ENCODE results near the gene ZNRD2. TPM values are rescaled to one million over a fixed set of nuclear protein-coding genes. Genes with fewer than 3 reads are reported as not detected.

ZNRD2 gene
- total RNA-seq, 1 donor from 2014 or later = 68.5 TPM

DNA sequence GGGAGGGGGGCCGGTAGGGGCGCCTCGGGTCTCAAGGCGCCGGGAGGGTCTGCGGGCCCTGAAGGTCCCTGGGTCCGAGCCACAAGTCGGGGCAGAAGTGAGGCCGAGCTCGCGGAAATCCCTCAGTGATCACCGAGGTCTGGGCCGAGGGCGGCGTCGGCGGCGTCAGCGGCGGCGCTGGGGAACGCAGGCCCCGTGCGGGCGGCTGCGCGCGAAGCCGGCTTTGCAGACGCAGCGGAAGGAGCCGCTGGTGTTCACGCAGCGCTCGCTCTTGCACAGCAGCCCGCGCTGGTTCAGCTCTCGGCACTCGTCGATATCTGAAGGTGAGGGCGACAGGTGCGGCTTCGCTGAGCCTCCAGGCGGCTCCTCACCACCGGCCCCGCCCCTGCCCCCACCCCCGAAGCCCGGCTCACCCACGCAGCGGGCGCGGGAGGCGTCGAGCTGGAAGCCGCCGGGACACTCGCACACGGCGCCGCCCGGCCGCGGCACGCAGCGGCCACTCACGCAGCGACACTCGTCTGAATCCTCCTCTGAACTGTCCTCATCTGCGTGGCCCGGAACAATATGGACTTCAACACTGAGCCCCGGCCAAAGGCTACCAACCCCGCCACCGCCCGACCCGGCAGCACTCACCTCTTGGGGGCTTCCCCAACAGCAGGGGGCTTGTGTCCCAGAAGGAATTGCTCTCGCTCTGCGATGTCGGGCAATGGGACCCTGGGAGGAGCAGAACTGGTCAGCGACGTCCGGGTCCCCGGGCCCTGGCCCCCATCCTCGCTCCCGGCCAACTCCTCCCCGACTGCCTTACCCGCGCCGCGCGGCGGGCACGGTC lies 31.1 kb upstream of the ZNRD2 start:
- intact Hi-C loops (cut with DNase I) = no loop called here
- peaks cover 0 to 12% of the 10 kb centered on the region in 2 donors for H3K36me3 ChIP-seq
- peaks cover 28% of the 10 kb centered on the region for H3K4me1 ChIP-seq
- DNase-seq (ENCODE audit: extremely low spot score in 2 of 2) = no peak
- no peaks in the 10 kb centered on the region for H3K27me3 ChIP-seq
- H3K4me3 ChIP-seq = peak overlapping the region; percentile 55 to 89
- TF ChIP-seq, protein P1, sequence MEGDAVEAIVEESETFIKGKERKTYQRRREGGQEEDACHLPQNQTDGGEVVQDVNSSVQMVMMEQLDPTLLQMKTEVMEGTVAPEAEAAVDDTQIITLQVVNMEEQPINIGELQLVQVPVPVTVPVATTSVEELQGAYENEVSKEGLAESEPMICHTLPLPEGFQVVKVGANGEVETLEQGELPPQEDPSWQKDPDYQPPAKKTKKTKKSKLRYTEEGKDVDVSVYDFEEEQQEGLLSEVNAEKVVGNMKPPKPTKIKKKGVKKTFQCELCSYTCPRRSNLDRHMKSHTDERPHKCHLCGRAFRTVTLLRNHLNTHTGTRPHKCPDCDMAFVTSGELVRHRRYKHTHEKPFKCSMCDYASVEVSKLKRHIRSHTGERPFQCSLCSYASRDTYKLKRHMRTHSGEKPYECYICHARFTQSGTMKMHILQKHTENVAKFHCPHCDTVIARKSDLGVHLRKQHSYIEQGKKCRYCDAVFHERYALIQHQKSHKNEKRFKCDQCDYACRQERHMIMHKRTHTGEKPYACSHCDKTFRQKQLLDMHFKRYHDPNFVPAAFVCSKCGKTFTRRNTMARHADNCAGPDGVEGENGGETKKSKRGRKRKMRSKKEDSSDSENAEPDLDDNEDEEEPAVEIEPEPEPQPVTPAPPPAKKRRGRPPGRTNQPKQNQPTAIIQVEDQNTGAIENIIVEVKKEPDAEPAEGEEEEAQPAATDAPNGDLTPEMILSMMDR (IDR thresholded peaks at IDR 0.05) = no peak
- TF ChIP-seq POLR2AphosphoS5 (IDR thresholded peaks at IDR 0.05; ENCODE audit: insufficient read depth in 1 of 2, low read depth in 1 of 2) = no peak
- H3K27ac ChIP-seq = peak overlapping the region; percentile 98
- H3K9me3 ChIP-seq = no peaks in the 10 kb centered on the region

DNA sequence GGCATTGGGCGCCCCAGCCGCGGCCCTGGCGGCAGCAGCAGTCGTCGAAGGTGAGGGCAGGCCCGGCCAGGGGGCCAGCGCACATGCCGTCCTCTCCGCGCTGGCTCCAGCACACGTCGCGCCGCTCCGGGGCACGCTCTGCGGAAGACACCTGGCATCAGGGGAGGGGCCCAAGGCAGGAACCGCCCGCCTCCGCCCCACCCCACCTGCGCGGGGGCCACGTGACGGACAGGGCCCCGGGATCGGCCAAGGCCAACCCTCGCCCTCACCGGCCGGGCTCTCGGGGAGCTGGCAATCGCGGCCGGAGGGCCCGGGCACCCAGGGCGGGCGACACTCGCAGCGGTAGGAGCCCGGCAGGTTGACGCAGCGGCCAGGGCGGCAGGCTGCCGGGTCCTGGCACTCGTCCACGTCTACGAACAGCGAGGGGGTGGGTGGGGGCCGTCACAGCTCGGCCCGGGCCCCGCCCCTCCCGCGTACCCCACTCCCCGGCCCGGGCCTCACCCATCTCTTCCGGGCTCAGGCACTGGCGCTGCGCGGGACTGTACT lies 30.5 kb upstream of the ZNRD2 start:
- no peak for DNase-seq (ENCODE audit: extremely low spot score in 2 of 2)
- H3K9me3 ChIP-seq = no peaks in the 10 kb centered on the region
- H3K27ac ChIP-seq = peak overlapping the region; percentile 98
- peaks cover 28% of the 10 kb centered on the region for H3K4me1 ChIP-seq
- TF ChIP-seq, protein P1 (IDR thresholded peaks at IDR 0.05) = no peak
- TF ChIP-seq POLR2AphosphoS5 (IDR thresholded peaks at IDR 0.05; ENCODE audit: insufficient read depth in 1 of 2, low read depth in 1 of 2) = peak in 1 of 2 donors; percentile 5
- H3K27me3 ChIP-seq = no peaks in the 10 kb centered on the region
- H3K36me3 ChIP-seq = peaks cover 0 to 12% of the 10 kb centered on the region in 2 donors
- peak overlapping the region; percentile 55 to 89 for H3K4me3 ChIP-seq
- intact Hi-C loops (cut with DNase I) = no loop called here

DNA sequence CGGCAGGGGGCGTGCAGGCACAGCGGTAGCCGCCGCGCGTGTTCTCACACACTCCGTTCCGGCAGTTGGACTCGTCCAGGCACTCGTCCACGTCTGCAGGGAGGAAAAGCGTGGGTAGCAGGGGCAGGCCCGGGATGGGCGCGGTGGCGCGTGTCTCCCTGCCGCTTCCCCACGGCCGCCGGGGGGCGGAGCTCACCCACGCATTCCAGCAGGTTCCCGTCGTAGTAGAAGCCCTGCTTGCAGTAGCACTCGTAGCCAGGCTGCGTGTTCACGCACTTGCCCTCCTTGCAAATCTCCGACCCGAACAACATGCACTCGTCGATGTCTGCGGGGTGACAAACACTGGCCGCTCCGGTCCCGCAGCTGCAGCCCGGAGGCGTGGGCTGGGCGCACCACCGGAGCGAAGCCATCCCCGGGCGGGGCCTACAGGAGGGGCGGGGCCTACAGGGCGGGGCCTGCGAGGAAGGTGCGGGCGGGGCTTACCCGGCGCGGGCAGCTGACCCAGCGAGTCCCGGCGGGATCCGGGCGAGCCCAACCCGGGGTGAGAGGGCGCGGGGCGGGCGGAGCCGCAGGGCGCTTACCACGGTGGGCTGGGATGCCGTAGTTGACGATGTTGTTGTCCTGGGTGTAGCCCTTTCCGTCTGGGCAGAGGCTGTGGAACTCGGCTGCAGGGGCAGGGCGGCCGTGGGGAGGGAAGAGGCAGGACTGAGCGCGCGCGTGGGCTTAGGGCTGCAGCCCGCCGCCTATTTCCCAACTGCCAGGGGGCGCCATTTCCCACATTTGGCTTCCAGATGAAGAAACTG lies 29.8 kb upstream of the ZNRD2 start:
- intact Hi-C loops (cut with DNase I) = no loop called here
- peak overlapping the region; percentile 55 to 89 for H3K4me3 ChIP-seq
- no peaks in the 10 kb centered on the region for H3K27me3 ChIP-seq
- peaks cover 28% of the 10 kb centered on the region for H3K4me1 ChIP-seq
- TF ChIP-seq, protein P1 (IDR thresholded peaks at IDR 0.05) = peak; percentile 77 to 96 (median 91)
- no peak for TF ChIP-seq POLR2A (IDR thresholded peaks at IDR 0.05)
- TF ChIP-seq POLR2AphosphoS5 (IDR thresholded peaks at IDR 0.05; ENCODE audit: insufficient read depth in 1 of 2, low read depth in 1 of 2) = peak; percentile 10 to 84
- H3K36me3 ChIP-seq = peaks cover 0 to 12% of the 10 kb centered on the region in 2 donors
- peak overlapping the region; percentile 98 for H3K27ac ChIP-seq
- no peak for DNase-seq (ENCODE audit: extremely low spot score in 2 of 2)
- no peaks in the 10 kb centered on the region for H3K9me3 ChIP-seq

DNA sequence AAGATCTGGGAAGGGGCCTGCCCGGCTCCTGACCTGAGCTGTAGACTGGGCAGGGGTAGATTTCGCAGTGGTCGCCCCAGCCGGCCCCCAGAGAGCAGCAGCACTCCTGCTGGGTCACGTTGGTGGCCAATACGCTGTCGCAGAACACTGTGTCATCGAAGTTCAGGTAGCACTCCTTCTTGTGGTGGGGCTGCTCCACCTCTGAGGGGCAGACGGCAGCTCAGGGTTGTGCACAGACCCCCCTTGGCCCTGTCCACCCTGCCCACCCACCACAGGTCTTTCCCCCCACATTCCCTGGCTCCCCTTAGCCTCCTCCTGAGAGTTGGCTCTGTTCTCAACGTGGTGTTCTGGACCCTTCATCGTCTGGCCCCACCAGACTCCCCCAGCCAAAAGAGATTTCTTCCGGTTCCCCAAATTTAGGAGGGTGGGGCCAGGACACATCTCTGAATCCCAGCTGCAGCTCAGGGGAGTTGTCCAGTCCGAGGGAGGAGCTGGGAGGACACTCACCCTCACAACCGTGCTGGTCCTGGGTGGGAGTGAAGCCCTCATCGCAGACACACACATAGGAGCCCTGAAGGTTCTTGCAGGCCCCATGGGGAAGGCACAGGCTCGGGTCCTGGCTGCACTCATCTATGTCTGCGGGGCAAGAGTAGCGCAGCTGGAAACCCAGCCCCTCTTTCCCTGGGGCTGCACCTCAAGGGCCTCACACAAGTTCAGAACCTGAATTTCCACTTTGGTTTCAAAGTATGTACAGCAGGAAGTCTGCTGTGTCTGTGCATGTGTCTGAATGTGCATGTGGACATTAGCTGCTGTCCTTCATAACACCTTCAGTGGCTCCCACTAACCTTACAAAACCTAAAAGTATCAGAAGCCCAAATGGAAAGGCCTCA lies 28.9 kb upstream of the ZNRD2 start:
- Histone ChIP-seq H3K4me3 (peak overlapping the region; percentile 55 to 89), H3K27ac (peak overlapping the region; percentile 98), H3K9me3 (no peaks in the 10 kb centered on the region), H3K36me3 (peaks cover 0 to 5% of the 10 kb centered on the region in 2 donors), H3K27me3 (no peaks in the 10 kb centered on the region), H3K4me1 (peaks cover 31% of the 10 kb centered on the region)
- no peak for DNase-seq (ENCODE audit: extremely low spot score in 2 of 2)
- TF ChIP-seq POLR2A (IDR thresholded peaks at IDR 0.05) (no peak), POLR2AphosphoS5 (IDR thresholded peaks at IDR 0.05; ENCODE audit: insufficient read depth in 1 of 2, low read depth in 1 of 2) (no peak)
- TF ChIP-seq, protein P1 (IDR thresholded peaks at IDR 0.05) = no peak
- intact Hi-C loops (cut with DNase I) = no loop called here

Data from vagina (tissue), 2 donors.